Bronchial epithelial cell (primary cell): ENCODE measurements around the gene KDM4B. TPM values are rescaled to one million over a fixed set of nuclear protein-coding genes. Genes with fewer than 3 reads are reported as not detected.

Experiments used
- DNase-seq: peaks from one replicate; pipeline ENCODE4 v3.0.0-alpha.2; 2010; ENCODE audit warnings: low read depth
- FAIRE-seq: peaks from 2 replicates; lab custom pipeline; 2011; peaks lifted over from hg19 to GRCh38; lab: Jason Lieb, UNC
- H3K27me3 ChIP-seq: 2 replicates; pipeline ENCODE4 v1.5.1; 2011; ENCODE audit warnings: low read length; ENCODE audit not compliant: control insufficient read depth, insufficient read depth
- H3K36me3 ChIP-seq: 2 replicates; pipeline ENCODE4 v1.5.1; 2011; ENCODE audit warnings: low read length; ENCODE audit not compliant: control insufficient read depth, insufficient read depth
- H3K4me3 ChIP-seq: 2 replicates; pipeline ENCODE4 v1.5.1; 2011; ENCODE audit warnings: mild to moderate bottlenecking, low read depth, low read length, control low read depth
- total RNA-seq: library from RNA; depleted of rRNA; stranded (reverse); fragments of >200 nt; gene quantifications from 2 replicates; pipeline ENCODE4 v1.2.1, GENCODE V29; 2014
- TF ChIP-seq, protein P1 (sequence below): IDR thresholded peaks from 2 replicates; pipeline ENCODE4 v1.5.1; 2011; ENCODE audit warnings: mild to moderate bottlenecking, moderate library complexity, low read length, control low read depth, inconsistent platforms; ENCODE audit not compliant: insufficient read depth, severe bottlenecking

Gene KDM4B
- total RNA-seq, 1 donor from 2014 or later, result 12.6 TPM

DNA sequence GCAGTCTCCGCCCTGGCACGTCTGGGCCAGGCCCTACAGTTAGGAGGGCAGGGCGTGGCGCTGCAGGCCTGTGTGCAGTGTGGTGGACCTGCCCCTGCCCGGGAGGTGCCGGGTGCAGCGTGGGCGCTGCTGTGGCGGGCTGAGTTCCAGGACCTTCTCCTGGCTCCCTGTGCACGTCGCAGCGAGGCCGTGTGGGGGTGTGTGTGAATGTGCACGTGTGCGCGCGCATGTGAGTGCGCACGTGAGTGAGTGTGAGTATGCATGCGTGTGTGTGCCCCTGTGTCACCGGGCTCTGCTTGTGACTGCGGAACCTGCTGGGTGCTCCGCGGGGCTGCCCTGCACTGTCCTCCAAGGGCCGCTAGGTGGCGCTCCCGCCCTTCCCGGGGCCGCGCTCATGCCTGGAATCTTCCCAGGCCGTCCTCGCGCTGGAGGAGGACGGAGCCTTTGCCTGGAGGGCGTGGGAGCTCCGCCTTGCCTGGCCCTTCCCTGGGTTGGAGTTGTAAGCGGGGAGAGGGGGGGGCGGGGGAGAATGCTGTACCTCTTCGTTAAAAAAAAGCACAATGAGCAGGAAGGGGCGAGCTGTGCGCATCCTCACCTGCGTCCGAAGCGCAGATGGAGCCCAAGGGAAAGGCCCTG is 79.3 kb downstream of the KDM4B start:
- no peak for FAIRE-seq
- TF ChIP-seq, protein P1, sequence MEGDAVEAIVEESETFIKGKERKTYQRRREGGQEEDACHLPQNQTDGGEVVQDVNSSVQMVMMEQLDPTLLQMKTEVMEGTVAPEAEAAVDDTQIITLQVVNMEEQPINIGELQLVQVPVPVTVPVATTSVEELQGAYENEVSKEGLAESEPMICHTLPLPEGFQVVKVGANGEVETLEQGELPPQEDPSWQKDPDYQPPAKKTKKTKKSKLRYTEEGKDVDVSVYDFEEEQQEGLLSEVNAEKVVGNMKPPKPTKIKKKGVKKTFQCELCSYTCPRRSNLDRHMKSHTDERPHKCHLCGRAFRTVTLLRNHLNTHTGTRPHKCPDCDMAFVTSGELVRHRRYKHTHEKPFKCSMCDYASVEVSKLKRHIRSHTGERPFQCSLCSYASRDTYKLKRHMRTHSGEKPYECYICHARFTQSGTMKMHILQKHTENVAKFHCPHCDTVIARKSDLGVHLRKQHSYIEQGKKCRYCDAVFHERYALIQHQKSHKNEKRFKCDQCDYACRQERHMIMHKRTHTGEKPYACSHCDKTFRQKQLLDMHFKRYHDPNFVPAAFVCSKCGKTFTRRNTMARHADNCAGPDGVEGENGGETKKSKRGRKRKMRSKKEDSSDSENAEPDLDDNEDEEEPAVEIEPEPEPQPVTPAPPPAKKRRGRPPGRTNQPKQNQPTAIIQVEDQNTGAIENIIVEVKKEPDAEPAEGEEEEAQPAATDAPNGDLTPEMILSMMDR, result peak; percentile 100
- H3K36me3 ChIP-seq, result peaks cover 20% of the 10 kb centered on the region
- H3K4me3 ChIP-seq, result no peak overlapping the region
- H3K27me3 ChIP-seq, result no peaks in the 10 kb centered on the region
- DNase-seq, result peak; percentile 65

DNA sequence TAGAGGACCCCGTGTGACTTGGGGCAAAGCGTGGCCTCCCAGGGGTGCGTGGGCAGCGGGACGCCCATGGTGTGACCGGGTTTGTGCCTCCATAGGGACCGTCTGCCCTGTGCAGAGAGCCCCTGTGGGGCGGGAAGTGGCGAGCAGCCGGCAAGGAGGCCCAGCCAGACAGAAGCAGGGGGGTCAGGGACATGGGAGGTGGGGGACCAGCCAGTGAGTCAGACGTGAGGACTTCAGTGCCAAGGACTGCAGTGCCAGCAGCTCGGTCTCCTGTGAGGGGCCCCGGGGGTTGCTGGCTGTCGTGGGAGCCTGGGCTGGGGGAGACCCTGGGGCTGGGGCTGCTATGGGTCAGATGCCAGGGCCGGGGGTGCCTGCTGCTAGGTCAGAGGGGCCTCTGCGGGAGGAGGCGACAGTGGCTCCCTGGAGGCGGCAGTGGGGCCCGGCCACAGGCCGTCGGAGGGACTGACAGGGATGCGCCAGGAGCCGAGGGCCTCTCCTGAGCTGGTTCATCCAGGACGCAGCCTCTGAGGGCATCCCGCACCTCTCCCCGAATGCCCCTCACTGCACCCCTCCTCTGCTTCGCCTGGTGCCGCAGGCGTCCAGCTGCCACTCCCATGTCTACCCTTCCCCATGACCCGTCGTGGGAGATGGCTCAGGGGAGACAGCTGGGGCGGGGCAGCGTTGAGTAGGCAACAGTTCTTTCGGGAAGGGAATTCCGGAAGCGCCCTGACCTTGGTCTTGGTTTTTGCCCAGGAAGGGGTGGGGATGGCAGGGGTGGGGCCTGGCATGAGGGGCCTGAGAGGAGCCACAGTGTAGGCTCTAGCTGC is 80.0 kb downstream of the KDM4B start:
- no peaks in the 10 kb centered on the region for H3K27me3 ChIP-seq
- TF ChIP-seq, protein P1, result no peak
- H3K4me3 ChIP-seq, result no peak overlapping the region
- FAIRE-seq (no peak), DNase-seq (no peak)
- H3K36me3 ChIP-seq, result peaks cover 20% of the 10 kb centered on the region

DNA sequence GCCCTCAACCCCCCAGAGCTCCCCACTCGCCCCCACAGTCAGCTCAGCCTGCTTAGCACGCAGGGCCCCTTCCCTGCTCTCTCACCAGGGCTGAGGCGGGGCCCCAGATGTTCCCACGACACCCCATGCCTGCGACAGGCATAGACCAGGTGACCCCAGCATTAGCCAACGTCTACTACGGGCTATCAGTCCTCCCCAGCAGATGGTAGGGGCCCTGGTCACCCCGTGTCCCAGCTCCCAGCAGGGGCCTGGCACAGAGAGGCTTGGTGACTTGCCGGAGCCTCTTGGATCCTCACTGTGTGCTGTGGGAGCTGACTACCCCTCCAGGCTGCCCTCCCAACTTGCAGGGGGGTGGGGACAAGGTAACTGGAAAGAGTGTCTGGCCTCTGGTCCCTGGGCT is 80.6 kb downstream of the KDM4B start:
- DNase-seq (no peak), FAIRE-seq (no peak)
- no peak overlapping the region for H3K4me3 ChIP-seq
- H3K36me3 ChIP-seq, result peaks cover 21% of the 10 kb centered on the region
- H3K27me3 ChIP-seq, result no peaks in the 10 kb centered on the region
- TF ChIP-seq, protein P1, result no peak

DNA sequence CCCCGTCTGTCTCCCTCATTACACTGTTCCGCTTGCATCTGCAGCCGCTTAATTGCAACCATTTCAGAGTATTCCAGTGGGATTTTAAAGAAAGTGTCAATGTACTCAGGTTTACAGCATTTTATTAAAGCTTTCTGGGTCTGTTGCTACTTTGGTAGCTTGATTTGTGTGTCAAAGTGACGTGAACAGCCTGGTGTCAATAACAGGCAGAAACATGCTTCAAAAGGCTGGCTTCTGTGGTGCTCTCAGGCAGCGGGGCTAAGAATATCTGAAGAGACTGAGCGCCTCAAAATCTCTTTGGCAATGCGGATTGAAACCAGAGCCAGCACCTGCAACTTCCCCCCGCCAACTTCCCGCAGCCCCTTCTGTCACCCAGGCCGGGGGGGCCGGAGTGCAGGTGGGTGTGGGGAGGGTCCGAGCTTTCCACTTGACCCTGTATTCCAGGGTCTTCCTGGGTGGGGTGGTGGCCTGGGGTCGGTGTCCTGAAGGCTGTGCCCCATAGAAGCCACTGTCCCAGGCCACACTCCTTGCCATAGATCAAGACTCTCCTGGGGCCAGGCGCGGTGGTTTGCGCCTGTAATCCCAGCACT is 81.2 kb downstream of the KDM4B start:
- no peak for DNase-seq
- Histone ChIP-seq H3K36me3 (peaks cover 22% of the 10 kb centered on the region), H3K4me3 (no peak overlapping the region), H3K27me3 (no peaks in the 10 kb centered on the region)
- TF ChIP-seq, protein P1, result no peak
- FAIRE-seq, result no peak

DNA sequence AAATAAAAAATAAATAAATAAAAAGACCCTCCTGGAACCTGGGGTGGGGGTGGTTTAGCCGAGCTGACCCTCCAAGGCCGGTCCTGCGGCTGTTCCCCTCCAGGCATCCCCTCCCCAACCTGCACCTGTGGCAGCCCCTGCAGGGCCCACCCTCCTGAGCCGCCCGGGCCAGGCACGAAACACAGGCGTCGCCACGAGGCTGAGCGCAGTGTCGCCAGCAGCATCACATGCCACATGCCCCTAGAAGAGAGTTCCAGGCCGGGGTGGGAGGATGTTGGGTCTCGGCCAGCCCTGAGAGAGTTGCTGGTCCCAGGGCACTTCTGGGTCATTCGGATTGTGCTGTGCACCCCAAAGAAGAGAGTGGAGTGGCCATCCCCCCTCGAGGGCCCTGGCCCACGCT is 82.0 kb downstream of the KDM4B start:
- TF ChIP-seq, protein P1, result no peak
- Histone ChIP-seq H3K27me3 (no peaks in the 10 kb centered on the region), H3K36me3 (peaks cover 22% of the 10 kb centered on the region), H3K4me3 (no peak overlapping the region)
- FAIRE-seq (no peak), DNase-seq (no peak)
